Nephron progenitor cell (in vitro differentiated cells): ENCODE data around the gene ZNF619.

Source experiments
- DNase-seq: peaks from one replicate; pipeline ENCODE4 v3.0.0; 2021
- H3K27ac Mint-ChIP-seq: 2 replicates; pipeline ENCODE4 v1.8.0; 2021; ENCODE audit warnings: mild to moderate bottlenecking, moderate library complexity, mixed read lengths
- H3K27me3 Mint-ChIP-seq: 2 replicates; pipeline ENCODE4 v1.8.0; 2021; ENCODE audit warnings: mild to moderate bottlenecking, low read depth, mixed read lengths; ENCODE audit not compliant: poor library complexity
- H3K36me3 Mint-ChIP-seq: 2 replicates; pipeline ENCODE4 v1.8.0; 2021; ENCODE audit warnings: low read depth, mixed read lengths
- H3K4me1 Mint-ChIP-seq: 2 replicates; pipeline ENCODE4 v1.8.0; 2021; ENCODE audit warnings: mixed read lengths
- H3K4me3 Mint-ChIP-seq: 2 replicates; pipeline ENCODE4 v1.8.0; 2021; ENCODE audit warnings: mild to moderate bottlenecking, moderate library complexity, mixed read lengths
- H3K9me3 Mint-ChIP-seq: 2 replicates; pipeline ENCODE4 v1.8.0; 2021; ENCODE audit warnings: mild to moderate bottlenecking, moderate library complexity, mixed read lengths
- TF ChIP-seq, protein P1 (sequence below): fragments of 200-600 bp; sonication (generic); IDR thresholded peaks from 2 replicates; pipeline ENCODE4 v1.5.0; 2021; ENCODE audit warnings: antibody characterized with exemption

The ZNF619 gene

DNA sequence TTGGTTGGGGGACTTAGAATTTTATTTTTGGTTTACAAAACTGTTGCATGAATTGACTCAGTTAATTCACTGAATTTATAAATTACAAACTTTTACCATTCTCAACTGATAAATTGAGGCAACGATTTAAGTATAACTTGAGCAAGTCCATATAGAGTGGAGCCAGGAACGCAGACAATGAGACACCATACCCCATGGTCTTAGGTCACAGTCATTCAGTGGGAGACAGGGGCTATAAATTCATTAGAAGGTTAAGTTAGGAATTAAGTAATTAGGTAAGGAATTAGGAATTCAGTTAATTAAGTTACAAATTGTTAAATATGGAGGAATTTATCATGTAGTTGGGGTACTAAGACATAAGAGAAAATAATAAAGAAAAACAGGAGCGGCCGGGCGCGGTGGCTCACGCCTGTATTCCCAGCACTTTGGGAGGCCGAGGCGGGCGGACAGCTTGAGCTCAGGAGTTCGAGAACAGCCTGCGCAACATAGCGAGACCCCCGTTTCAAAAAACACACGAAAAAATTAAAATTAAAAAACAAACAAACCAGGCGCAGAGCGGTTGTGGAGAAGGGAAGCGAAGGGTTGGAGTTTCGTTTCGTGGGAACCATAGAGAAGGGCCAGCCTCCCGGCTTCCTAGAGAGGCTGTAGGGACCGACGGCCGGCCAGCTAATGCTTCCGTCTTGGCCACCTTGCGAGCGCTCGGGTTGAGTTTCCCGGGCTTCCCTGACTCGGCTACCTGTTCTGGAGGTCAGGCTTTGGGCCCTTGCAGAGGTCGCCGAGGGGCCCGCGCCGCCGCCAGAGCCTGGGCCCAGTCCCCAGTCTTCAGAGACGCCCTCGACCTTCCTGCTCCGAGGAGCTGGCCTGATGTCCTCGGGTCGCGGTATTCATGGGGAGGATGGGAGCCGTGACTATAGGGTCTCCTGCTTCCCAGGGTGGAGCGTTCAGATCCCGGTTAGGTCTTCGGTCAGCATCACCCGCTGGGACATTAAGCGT is at the start of gene ZNF619:
Gene ZNF619 (plus strand): TSS at position 645 of the 993 bp plus-strand sequence. CDS start 858 bp downstream, outside the sequence.
- Mint-ChIP-seq H3K4me1 (peaks cover 15% of the 10 kb centered on the region), H3K36me3 (peaks cover 5% of the 10 kb centered on the region), H3K9me3 (no peaks in the 10 kb centered on the region), H3K27me3 (peaks cover 27% of the 10 kb centered on the region), H3K4me3 (peak within 1 kb of the TSS; percentile 89), H3K27ac (no peak within 1 kb of the TSS)
- TF ChIP-seq, protein P1, sequence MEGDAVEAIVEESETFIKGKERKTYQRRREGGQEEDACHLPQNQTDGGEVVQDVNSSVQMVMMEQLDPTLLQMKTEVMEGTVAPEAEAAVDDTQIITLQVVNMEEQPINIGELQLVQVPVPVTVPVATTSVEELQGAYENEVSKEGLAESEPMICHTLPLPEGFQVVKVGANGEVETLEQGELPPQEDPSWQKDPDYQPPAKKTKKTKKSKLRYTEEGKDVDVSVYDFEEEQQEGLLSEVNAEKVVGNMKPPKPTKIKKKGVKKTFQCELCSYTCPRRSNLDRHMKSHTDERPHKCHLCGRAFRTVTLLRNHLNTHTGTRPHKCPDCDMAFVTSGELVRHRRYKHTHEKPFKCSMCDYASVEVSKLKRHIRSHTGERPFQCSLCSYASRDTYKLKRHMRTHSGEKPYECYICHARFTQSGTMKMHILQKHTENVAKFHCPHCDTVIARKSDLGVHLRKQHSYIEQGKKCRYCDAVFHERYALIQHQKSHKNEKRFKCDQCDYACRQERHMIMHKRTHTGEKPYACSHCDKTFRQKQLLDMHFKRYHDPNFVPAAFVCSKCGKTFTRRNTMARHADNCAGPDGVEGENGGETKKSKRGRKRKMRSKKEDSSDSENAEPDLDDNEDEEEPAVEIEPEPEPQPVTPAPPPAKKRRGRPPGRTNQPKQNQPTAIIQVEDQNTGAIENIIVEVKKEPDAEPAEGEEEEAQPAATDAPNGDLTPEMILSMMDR: no peak
- DNase-seq: peak; percentile 65

DNA sequence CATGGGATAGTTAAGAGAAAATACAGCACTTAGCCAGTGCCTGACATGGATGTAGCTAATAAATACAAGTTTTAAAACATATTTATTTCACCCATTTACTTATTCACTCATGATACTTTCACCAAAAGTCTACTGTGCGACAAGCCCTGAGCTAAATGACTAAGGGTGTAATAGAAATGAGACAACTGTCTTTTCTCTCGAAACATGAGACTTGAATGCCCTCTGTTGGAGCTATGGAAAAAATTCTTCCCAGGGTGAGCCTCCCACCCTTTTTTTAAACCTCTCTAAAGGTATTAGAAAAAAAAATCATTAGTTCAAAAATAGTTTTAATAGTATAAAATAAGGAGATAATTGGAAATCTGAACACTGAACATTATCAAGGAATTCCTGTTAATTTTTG is 44.1 kb upstream of the ZNF619 start:
- Mint-ChIP-seq H3K4me1 (no peaks in the 10 kb centered on the region), H3K9me3 (no peaks in the 10 kb centered on the region), H3K4me3 (no peak overlapping the region), H3K27me3 (peaks cover 5% of the 10 kb centered on the region), H3K36me3 (no peaks in the 10 kb centered on the region), H3K27ac (no peak overlapping the region)
- DNase-seq: no peak
- TF ChIP-seq, protein P1: no peak

DNA sequence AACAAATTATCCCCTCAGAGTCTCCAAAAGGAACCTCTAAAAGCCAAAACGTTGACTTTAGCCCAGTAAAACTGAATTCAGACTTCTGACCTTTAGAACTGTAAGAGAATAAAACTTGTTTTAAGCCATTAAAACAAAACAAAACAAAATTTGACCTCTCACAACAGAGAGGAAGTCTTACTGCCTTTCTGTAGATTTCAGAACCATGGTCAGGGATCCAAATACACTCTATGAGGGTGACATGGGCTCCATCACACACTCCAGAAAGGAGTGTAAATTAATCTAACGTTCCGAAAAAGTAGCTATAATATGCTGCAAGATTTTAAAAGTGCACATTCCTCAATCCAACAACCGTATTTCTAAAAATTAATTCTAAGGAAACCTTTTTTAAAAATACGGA is 39.0 kb upstream of the ZNF619 start:
- Mint-ChIP-seq H3K27ac (no peak overlapping the region), H3K4me3 (no peak overlapping the region), H3K36me3 (no peaks in the 10 kb centered on the region), H3K27me3 (peaks cover 10% of the 10 kb centered on the region), H3K4me1 (no peaks in the 10 kb centered on the region), H3K9me3 (no peaks in the 10 kb centered on the region)
- TF ChIP-seq, protein P1: no peak
- no peak for DNase-seq

DNA sequence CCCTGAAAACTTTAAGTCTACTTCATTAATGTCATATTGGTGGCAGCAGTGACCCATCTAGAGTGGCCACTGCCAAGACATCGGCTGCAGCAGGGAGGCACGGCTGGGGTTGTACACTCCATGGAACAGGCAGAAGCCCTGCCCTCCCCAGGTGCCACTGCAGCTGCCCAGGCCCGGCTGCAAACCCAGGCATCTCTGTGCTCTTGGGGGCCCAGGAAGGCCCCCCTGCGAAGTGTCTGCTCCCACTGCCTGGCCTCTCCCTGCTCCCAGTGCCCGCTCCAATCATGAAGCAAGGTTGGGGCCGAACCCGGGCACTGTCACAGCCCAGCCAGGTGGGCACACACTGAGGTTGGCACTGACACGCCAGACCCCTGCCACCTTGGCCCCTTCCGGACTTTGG is 31.9 kb upstream of the ZNF619 start:
- H3K4me3 Mint-ChIP-seq: no peak overlapping the region
- no peaks in the 10 kb centered on the region for H3K36me3 Mint-ChIP-seq
- H3K27ac Mint-ChIP-seq: no peak overlapping the region
- no peak for DNase-seq
- peaks cover 18% of the 10 kb centered on the region for H3K27me3 Mint-ChIP-seq
- TF ChIP-seq, protein P1: no peak
- H3K4me1 Mint-ChIP-seq: peaks cover 9% of the 10 kb centered on the region
- no peaks in the 10 kb centered on the region for H3K9me3 Mint-ChIP-seq

DNA sequence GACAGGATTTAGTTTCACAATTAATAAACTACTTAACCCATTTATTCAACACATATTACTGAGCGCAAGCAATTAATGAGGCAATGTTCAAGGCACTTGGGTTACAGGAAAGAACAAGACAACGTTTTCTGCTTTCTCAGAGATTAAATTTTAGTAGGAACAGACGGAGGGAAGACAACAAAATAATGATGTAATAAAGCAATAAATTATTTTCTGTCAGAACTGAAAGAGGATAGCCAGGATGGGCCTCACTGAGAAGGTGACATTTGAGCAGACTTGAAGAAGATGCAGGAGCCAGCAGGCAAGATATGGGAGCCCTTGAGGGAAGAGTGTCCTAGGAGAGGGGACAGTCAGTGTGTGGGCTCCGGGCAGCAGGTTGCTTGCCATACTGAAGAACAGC is 31.0 kb upstream of the ZNF619 start:
- no peaks in the 10 kb centered on the region for H3K36me3 Mint-ChIP-seq
- peaks cover 15% of the 10 kb centered on the region for H3K27me3 Mint-ChIP-seq
- no peak for DNase-seq
- H3K9me3 Mint-ChIP-seq: no peaks in the 10 kb centered on the region
- H3K4me1 Mint-ChIP-seq: peaks cover 9% of the 10 kb centered on the region
- no peak overlapping the region for H3K4me3 Mint-ChIP-seq
- TF ChIP-seq, protein P1: no peak
- no peak overlapping the region for H3K27ac Mint-ChIP-seq
